HG03066 (cell line): ENCODE results near the gene OASL.
"Not testable (repeated sequence)": the region's sequence is repeated elsewhere in the genome, so short reads cannot be mapped to it uniquely, and the experiment has no call there.

Experiments
- ATAC-seq: cut with Tn5 transposase; IDR thresholded peaks from one replicate; pipeline ENCODE4 v1.9.1; 2021; ENCODE audit warnings: low read depth; ENCODE audit not compliant: unreplicated experiment

OASL gene

GRCh38 chr12:121038861-121039668 is at the start of gene OASL:
Gene OASL, minus strand, starts transcription at chr12:121039246. Its CDS starts 275 bp downstream, at chr12:121038971.
- peak; percentile 73 for ATAC-seq

GRCh38 chr12:121088195-121088585 is 49.1 kb upstream of the OASL start:
- no peak for ATAC-seq

- ATAC-seq = no peak
Observed at GRCh38 chr12:121087467-121088194, 48.6 kb upstream of the OASL start.

GRCh38 chr12:121086781-121087295 is 47.8 kb upstream of the OASL start:
- no peak for ATAC-seq

GRCh38 chr12:121085506-121086353 is 46.7 kb upstream of the OASL start:
- ATAC-seq = no peak

GRCh38 chr12:121085069-121085468 is 46.0 kb upstream of the OASL start:
- ATAC-seq = no peak

- no peak for ATAC-seq
Observed at GRCh38 chr12:121084229-121084628, 45.2 kb upstream of the OASL start.

GRCh38 chr12:121080909-121081308 is 41.9 kb upstream of the OASL start:
- ATAC-seq = no peak

GRCh38 chr12:121079736-121080272 is 40.8 kb upstream of the OASL start:
- ATAC-seq = no peak

GRCh38 chr12:121077440-121077839 is 38.4 kb upstream of the OASL start:
- ATAC-seq = not testable (repeated sequence)

GRCh38 chr12:121075911-121076310 is 36.9 kb upstream of the OASL start:
- not testable (repeated sequence) for ATAC-seq

- ATAC-seq = no peak
Observed at GRCh38 chr12:121072147-121072546, 33.1 kb upstream of the OASL start.

- no peak for ATAC-seq
Observed at GRCh38 chr12:121069206-121069605, 30.2 kb upstream of the OASL start.

- ATAC-seq = no peak
Observed at GRCh38 chr12:121065345-121065744, 26.3 kb upstream of the OASL start.

- not testable (repeated sequence) for ATAC-seq
Observed at GRCh38 chr12:121064586-121064985, 25.5 kb upstream of the OASL start.

- ATAC-seq = no peak
Observed at GRCh38 chr12:121064116-121064515, 25.1 kb upstream of the OASL start.

- no peak for ATAC-seq
Observed at GRCh38 chr12:121062391-121063045, 23.5 kb upstream of the OASL start.

GRCh38 chr12:121061831-121062230 is 22.8 kb upstream of the OASL start:
- ATAC-seq = no peak

- ATAC-seq = peak; percentile 67
Observed at GRCh38 chr12:121060149-121061001, 21.3 kb upstream of the OASL start.
